ENCODE results near the gene WIF1. TPM values are rescaled to one million over a fixed set of nuclear protein-coding genes. Genes with fewer than 3 reads are reported as not detected.

Gene WIF1
- total RNA-seq, 1 donor, result not detected

GRCh38 chr12:65113621-65114035 lies 7.5 kb downstream of the WIF1 start:
- no peak overlapping the region for H3K4me3 ChIP-seq (ENCODE audit: insufficient read depth, low read length)
- no peak overlapping the region for H3K4me2 ChIP-seq (ENCODE audit: insufficient read depth, low read length)
- TF ChIP-seq CTCF (IDR thresholded peaks at IDR 0.05; ENCODE audit: extremely low read depth, low read depth, low read length), result no peak
- H3K27ac ChIP-seq (ENCODE audit: low read depth, low read length), result no peak overlapping the region
- no peak for DNase-seq (ENCODE audit: insufficient read length, low spot score, missing footprints)
- peaks cover 33% of the 10 kb centered on the region for H3K27me3 ChIP-seq (ENCODE audit: insufficient read depth, low read length)
- H3K36me3 ChIP-seq (ENCODE audit: insufficient read depth, low read length), result no peaks in the 10 kb centered on the region
- no peaks in the 10 kb centered on the region for H4K20me1 ChIP-seq (ENCODE audit: insufficient read depth, low read length)
- no peaks in the 10 kb centered on the region for H3K4me1 ChIP-seq (ENCODE audit: insufficient read depth, low read length)
- no peaks in the 10 kb centered on the region for H3K79me2 ChIP-seq (ENCODE audit: insufficient read depth, low read length)
- no peaks in the 10 kb centered on the region for H3K9me3 ChIP-seq (ENCODE audit: low read depth, low read length)
- H2AFZ ChIP-seq (ENCODE audit: low read length), result no peak overlapping the region

DNA sequence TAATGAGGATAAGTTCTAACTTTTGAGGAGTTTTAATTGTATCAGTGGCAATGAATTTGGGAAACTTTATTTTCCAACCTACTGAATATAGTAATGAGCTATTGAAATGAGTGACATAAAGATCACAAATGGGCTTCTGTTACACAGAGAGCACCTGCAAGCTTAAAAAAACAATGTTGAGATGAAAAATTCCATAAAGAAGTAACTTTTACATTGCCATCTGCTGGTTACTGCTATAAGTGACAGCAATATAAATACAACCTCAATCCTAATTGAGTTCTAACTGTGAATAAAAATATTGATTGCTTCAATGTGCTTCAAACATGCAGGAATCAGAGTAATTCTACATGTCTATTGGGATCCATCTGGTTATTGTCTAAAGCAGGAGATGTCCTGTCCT lies 14.2 kb downstream of the WIF1 start:
- peaks cover 8% of the 10 kb centered on the region for H3K27me3 ChIP-seq (ENCODE audit: insufficient read depth, low read length)
- H3K79me2 ChIP-seq (ENCODE audit: insufficient read depth, low read length), result no peaks in the 10 kb centered on the region
- no peak overlapping the region for H2AFZ ChIP-seq (ENCODE audit: low read length)
- no peak overlapping the region for H3K27ac ChIP-seq (ENCODE audit: low read depth, low read length)
- TF ChIP-seq CTCF (IDR thresholded peaks at IDR 0.05; ENCODE audit: extremely low read depth, low read depth, low read length), result peak; percentile 52
- H3K4me1 ChIP-seq (ENCODE audit: insufficient read depth, low read length), result no peaks in the 10 kb centered on the region
- no peaks in the 10 kb centered on the region for H4K20me1 ChIP-seq (ENCODE audit: insufficient read depth, low read length)
- no peak for DNase-seq (ENCODE audit: insufficient read length, low spot score, missing footprints)
- no peaks in the 10 kb centered on the region for H3K36me3 ChIP-seq (ENCODE audit: insufficient read depth, low read length)
- H3K4me3 ChIP-seq (ENCODE audit: insufficient read depth, low read length), result no peak overlapping the region
- H3K9me3 ChIP-seq (ENCODE audit: low read depth, low read length), result no peaks in the 10 kb centered on the region
- H3K4me2 ChIP-seq (ENCODE audit: insufficient read depth, low read length), result no peak overlapping the region

GRCh38 chr12:65100140-65100539 lies 21.0 kb downstream of the WIF1 start:
- no peak overlapping the region for H2AFZ ChIP-seq (ENCODE audit: low read length)
- H3K27ac ChIP-seq (ENCODE audit: low read depth, low read length), result no peak overlapping the region
- H3K4me1 ChIP-seq (ENCODE audit: insufficient read depth, low read length), result no peaks in the 10 kb centered on the region
- no peaks in the 10 kb centered on the region for H3K9me3 ChIP-seq (ENCODE audit: low read depth, low read length)
- H3K27me3 ChIP-seq (ENCODE audit: insufficient read depth, low read length), result peaks cover 12% of the 10 kb centered on the region
- peak; percentile 34 for TF ChIP-seq CTCF (IDR thresholded peaks at IDR 0.05; ENCODE audit: extremely low read depth, low read depth, low read length)
- no peaks in the 10 kb centered on the region for H3K79me2 ChIP-seq (ENCODE audit: insufficient read depth, low read length)
- no peak overlapping the region for H3K4me3 ChIP-seq (ENCODE audit: insufficient read depth, low read length)
- H4K20me1 ChIP-seq (ENCODE audit: insufficient read depth, low read length), result no peaks in the 10 kb centered on the region
- H3K4me2 ChIP-seq (ENCODE audit: insufficient read depth, low read length), result no peak overlapping the region
- no peak for DNase-seq (ENCODE audit: insufficient read length, low spot score, missing footprints)
- H3K36me3 ChIP-seq (ENCODE audit: insufficient read depth, low read length), result no peaks in the 10 kb centered on the region

- H3K9me3 ChIP-seq (ENCODE audit: low read depth, low read length), result no peaks in the 10 kb centered on the region
- H4K20me1 ChIP-seq (ENCODE audit: insufficient read depth, low read length), result no peaks in the 10 kb centered on the region
- H3K27ac ChIP-seq (ENCODE audit: low read depth, low read length), result no peak overlapping the region
- TF ChIP-seq CTCF (IDR thresholded peaks at IDR 0.05; ENCODE audit: extremely low read depth, low read depth, low read length), result no peak
- no peaks in the 10 kb centered on the region for H3K79me2 ChIP-seq (ENCODE audit: insufficient read depth, low read length)
- no peaks in the 10 kb centered on the region for H3K36me3 ChIP-seq (ENCODE audit: insufficient read depth, low read length)
- DNase-seq (ENCODE audit: insufficient read length, low spot score, missing footprints), result no peak
- H3K4me1 ChIP-seq (ENCODE audit: insufficient read depth, low read length), result no peaks in the 10 kb centered on the region
- H3K4me2 ChIP-seq (ENCODE audit: insufficient read depth, low read length), result no peak overlapping the region
- no peak overlapping the region for H3K4me3 ChIP-seq (ENCODE audit: insufficient read depth, low read length)
- H3K27me3 ChIP-seq (ENCODE audit: insufficient read depth, low read length), result peaks cover 12% of the 10 kb centered on the region
- no peak overlapping the region for H2AFZ ChIP-seq (ENCODE audit: low read length)
Measured at GRCh38 chr12:65099182-65099581, 21.9 kb downstream of the WIF1 start.
